C1 segment of cervical spinal cord (tissue), 14 donors: ENCODE results near the gene ATAD3C.
"Not testable (repeated sequence)": the region's sequence is repeated elsewhere in the genome, so short reads cannot be mapped to it uniquely, and the experiment has no call there.

Experiments
- DNase-seq, 14 donors: peaks; one replicate each; lab custom pipeline; 2025; lab: John Stamatoyannopoulos, UW

The ATAD3C gene

DNA sequence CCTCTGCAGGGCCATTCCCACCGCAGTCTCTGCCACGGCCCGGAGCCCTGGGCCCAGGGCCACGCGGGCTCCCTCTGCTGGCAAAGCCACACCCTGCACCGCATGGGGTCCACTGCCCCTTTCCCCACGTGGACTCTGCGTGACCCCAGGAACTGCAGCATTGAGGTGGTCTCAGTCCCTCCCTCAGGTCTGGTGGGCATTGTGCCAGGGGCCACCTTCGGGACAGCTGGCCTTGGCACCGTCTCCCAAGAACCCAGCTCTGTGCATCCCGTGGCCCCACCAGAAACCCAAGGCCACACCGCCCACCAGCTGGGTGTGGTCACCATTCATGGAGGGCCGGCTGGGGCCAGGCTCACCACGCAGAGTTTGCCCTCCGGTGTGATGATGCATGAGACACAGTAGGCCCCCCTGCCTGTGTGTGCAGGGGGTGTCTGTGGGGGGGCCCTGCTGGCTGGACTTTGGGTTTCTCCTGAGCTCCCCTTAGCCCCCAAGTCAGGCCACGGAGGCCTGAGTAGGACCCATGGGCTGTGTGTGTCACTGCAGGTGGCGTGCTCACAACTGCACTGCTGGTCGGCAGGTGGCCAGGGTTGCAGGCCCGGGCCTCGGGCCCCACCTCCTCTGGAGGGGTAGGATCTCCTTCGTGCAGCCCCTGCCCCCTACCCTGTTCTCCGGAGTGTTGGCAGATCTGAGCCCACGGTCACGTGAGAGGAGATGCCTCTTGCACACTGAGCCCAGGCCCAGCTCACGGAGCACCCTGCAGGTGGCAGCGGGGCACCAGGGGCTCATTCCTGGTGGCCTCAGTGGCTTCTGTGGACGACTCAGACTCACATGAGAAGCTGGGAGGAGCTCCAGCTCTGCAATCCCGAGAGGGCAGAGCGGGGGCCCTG lies 8.2 kb upstream of the ATAD3C start:
- peak in 4 of 14 donors; percentile 20 to 53 (median 42) for DNase-seq

DNA sequence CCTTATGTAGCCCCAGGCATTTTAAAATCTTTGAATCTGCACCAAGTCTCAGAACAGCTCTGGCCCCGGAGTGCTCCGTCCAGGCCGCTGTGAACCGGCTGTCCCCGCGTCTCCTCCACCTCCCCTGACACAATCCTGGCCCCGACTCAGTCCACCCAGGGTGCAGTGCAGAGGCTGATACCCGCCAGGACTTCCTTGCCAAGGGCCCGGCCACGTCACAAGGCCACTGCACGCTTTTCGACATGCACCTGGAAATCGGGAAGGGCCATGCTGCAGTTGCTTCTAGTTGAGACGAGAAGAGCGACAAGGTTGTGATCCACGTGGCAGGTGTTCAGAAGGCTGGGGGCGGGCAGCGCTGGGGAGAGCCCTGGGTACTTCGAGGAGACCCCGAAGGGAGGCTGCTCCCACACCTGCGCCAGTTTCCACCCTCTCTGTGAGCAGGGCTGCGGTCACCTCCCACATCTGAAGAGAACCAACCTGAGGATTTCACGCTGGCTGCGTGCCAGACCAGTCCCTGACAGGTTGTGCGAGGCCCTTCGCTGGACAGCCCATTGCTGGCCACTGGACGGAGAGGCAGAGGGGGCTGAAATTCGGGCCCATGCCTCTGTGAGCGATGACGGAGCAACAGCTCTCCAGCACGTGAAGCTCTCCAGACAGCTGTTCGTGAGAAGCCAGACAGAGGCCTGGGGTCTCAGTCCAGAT lies 7.3 kb upstream of the ATAD3C start:
- no peak for DNase-seq

DNA sequence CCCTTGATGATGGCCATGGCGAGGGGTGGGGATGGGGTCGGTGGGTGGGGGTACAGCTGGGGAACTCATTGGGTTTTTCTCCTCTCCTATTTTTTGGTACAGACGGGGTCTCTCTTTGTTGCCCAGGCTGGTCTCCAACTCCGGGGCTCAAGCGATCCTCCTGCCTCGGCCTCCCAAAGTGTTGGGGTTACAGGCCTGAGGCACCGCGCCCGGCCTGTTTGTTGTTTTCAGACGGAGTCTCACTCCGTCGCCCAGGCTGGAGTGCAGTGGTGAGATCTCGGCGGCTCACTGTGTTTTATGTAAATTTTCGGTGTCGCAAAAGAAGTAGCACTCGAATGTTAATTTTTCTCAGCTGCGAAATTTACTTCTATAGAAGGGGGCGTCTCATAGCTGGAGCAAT lies 2.9 kb upstream of the ATAD3C start:
- DNase-seq = not testable (repeated sequence)

DNA sequence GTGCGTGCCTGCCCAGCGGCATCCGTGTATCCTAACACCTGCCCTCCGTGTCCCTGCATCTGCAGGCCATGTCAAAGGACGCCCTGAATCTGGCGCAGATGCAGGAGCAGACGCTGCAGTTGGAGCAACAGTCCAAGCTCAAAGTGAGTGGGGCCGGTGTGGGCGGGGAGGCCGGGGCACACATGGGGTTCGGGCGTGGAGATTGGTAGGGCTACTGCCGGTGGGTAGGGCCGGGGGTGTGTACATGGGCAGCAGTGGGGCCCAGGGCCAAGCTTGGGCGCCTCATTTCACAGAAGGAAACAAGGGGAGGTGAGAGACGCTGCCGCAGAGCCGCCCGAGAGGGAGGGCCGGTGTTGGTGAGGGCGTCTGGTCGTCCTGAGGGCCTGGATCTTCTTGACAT lies 1.1 kb downstream of the ATAD3C start:
- DNase-seq = not testable (repeated sequence)

DNA sequence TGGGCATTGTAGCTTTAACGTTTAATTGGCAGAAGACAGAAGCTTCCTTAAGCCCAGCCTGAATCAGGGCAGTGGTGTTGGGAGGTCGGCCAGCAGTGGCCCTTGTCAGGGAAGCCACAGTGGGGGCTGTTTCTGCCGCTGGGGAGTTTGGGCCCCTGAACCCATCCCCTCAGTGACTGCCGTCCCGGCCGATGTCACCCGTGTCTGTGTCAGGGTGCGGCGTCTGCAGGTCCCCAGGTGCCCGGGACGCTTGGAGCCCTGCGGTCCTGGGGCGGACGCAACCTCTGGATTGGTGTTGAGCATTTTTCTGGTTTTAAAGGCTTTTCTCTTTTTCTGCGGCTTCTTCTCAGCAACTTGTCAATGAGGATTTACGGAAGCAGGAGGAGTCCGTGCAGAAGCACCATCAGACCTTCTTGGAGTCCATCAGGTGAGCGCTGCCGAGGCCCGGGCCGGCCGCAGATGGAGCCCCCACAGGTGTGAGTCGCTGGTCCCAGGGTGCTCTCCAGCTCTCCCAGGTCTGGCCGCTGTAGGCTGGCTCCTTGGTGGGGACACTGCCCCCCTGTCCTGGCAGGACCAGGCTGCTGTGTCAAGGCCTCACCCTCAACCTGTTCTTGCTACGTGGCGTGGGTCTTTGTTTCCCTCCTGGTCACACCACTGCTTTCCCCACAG lies 2.3 kb downstream of the ATAD3C start:
- no peak for DNase-seq

DNA sequence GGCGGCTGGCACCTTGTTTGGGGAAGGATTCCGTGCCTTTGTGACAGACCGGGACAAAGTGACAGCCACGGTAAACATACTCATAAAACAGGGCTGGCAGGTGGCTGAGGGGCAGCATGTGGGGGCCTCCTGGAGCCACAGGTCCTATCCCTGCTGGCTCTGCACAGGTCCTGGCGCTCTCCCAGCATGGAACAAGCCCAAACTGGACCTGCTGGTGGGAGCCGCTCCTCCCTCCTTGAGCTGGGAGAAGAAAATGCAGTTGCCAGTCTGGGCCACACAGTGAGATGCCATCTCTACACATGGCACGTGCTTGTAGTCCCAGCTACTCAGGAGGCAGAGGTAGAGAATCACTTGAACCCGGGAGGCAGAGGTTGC lies 2.9 kb downstream of the ATAD3C start:
- not testable (repeated sequence) for DNase-seq

DNA sequence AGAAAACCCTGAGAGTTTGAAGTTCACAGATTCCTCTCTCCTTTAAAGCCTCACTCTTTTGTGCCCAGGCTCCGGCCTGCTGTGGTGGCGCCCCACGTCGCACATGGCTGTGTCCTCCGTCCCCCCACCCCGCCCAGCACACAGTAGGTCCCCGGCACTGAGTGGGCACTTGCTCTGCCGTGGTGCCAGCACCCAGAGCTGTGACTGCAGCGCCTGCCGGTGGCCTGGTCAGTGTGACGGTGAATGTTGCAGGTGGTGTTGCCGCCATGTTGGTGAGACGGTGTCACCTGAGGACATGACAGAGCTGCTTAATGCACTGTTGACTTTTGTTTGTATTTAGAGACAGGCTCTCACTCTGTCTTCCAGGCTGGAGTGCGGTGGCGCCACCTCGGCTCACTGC lies 3.4 kb downstream of the ATAD3C start:
- DNase-seq = no peak

DNA sequence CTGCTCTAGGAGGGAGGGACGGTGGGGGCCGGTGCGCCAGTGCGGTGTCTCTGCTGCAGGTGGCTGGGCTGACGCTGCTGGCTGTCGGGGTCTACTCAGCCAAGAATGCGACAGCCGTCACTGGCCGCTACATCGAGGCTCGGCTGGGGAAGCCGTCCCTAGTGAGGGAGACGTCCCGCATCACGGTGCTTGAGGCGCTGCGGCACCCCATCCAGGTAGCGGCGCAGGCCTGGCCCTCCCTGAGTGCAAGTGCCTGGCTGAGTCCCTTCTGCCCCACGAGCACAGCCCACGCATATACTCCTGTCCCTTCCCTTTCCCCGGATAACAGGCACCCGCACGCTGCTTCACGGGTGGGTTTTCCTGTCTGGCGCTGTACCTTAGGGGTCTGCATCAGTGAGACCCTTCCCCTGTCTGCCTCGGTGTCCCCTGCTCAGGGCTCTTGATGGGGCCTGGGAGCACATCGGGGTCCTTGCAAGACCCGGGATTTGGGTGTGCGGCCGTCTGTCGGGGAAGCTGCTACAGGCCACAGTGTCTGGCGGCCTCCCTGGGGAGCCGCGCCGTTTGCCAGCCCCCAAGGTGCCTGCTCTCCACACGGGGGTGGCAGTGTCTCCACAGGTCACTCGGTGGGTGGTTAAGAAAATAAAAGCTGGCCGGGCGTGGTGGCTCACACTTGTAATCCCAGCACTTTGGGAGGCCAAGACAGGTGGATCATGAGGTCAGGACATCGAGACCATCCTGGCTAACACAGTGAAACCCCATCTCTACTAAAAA lies 5.0 kb downstream of the ATAD3C start:
- not testable (repeated sequence) for DNase-seq

DNA sequence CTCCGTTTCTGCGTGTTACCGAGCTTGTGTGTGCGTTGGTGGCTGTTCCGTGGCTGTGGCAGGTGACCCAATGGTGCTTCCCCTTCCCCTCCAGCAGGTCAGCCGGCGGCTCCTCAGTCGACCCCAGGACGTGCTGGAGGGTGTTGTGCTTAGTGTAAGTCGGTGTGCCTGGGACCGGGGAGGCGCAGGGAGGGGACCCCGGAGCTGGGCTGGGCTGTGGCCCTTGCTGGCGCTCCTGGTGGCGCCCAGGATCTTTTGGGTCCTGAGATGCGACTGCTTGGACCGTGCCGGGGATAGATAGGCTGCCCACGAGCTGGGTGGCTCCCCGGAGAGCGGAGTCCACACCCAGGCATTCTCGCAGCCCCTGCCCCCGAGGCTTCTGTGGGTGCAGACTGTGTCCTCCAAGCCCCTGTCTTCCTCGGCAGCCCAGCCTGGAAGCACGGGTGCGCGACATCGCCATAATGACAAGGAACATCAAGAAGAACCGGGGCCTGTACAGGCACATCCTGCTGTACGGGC lies 5.9 kb downstream of the ATAD3C start:
- DNase-seq = no peak

DNA sequence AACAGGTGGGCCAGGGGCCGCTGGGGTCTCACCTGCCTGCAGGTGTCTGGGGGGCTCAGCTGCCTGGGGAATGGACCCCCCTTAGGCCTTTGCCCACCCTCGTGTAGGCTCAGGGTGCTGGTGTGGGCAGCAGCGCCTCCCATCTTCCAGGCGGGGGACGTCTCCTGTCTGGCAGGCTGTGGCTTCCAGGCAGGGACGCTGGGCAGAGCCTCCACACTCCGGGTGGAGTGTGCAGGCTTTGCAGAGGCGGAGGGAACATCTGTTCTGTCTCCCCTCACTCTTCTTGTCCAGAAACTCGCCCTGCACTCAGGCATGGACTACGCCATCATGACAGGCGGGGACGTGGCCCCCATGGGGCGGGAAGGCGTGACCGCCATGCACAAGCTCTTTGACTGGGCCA lies 6.4 kb downstream of the ATAD3C start:
- DNase-seq = not testable (repeated sequence)

DNA sequence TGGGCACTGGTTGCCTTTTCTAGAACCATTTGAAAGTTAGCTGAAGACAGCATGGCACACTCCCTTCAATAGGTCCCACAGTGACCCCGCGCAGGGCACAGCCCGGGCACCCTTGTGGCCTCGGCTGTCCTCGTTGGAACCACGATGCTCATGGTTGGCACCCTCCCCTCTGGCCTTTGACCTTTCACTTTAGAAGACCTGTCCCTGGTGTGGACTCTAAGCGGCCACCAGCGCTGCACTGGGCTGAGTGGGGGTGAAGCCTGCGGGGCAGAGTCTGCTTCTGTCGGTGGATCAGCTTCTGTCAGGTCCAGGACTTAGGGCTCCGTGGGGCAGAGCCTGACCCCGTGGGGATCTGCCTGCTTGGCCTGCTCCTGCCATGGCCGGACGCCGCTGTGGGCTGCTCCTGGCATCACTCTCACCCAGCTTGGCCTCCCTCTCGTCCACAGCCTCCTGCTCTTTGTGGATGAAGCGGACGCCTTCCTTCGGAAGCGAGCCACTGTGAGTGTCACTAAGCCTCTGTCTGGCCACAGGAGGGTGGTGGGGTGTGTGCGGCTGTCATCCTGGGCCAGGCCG lies 7.3 kb downstream of the ATAD3C start:
- DNase-seq = not testable (repeated sequence)

DNA sequence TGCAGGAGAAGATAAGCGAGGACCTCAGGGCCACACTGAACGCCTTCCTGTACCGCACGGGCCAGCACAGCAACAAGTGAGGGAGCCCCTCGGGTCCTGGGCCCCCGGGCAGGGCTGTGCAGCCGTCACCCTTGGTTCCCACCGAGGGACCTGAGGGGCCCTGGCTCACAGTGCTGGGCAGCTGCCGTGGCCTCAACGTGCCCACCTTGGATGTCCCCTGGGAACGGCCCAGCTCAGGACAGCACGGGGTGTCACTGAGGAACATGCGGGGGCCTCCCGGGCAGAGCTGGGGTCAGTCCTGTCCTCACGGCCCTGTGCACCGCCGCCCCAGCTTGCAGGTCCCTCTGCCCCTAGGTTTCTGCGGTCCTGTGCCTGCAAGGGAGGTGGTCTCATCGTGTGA lies 9.7 kb downstream of the ATAD3C start:
- DNase-seq = not testable (repeated sequence)

DNA sequence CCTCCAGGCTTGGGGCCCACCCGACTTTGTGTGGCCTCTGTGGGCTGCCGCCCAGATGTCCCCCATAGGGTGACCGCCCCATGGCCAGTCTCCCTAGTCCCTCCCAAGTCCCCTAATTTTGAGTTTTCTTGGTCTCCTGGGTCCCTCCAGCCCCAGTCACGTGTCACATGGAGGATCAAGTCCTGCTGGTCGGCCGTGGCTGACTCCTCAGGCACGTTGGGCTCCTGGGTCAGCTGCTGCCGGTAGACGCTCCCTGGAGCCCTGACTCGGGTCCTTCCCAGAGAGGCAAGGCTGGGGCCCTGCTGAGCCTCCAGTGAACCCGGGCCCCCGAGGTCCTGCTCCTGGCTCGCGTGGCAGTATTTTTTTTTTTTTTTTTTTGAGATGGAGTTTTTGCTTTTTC lies 10.2 kb downstream of the ATAD3C start:
- DNase-seq = not testable (repeated sequence)

DNA sequence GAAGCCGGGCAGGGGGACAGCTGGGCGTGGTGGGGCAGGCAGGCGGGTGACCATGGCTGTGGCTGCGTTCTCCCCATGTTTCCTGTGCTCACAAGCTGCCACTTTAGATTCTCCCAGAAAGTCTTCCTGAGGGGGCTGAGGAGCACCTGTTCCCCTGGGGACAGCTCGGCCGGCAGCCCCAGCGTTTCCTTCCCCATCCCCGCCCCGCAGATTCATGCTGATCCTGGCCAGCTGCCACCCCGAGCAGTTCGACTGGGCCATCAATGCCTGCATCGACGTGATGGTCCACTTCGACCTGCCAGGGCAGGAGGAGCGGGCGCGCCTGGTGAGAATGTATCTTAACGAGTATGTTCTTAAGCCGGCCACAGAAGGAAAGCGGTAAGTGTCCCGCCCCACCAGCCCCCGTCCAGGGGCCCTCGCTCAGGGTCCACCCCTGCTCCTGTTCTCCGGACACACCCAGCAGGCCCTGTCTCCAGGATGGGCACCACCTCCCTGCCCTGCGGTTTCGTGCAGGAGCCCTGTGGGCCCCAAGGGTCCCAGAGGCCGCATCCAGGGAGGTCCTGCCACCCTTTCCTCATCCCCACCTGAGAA lies 11.1 kb downstream of the ATAD3C start:
- DNase-seq = no peak

DNA sequence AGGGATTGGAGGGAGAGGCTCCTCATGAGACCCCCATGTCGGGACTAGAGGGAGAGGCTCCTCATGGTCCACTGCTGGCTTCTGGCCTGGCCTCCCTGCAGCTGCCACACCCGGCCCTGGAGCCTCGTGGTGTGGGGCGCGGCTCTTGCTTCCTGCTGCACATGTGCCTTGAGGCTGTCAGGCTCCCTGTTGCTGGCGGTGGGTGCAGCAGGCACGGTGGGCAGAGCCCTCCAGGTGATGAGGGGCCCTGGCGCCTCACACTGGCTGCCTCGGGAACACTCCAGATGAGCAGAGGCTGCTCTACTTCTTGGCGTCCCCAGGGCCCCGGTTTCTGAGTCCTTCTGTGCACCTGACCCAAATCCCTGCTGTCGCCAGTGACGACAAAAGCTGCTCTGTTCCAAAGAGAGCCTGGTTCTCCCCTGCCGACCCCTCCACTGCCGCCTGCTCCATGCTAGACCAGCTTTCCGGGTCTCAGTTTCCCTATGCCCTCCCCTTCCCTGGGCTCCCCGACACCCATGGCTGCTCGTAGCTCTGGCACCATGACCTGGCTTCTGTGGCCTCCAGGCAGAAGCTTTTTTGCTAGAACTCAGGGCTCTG lies 12.3 kb downstream of the ATAD3C start:
- no peak for DNase-seq

DNA sequence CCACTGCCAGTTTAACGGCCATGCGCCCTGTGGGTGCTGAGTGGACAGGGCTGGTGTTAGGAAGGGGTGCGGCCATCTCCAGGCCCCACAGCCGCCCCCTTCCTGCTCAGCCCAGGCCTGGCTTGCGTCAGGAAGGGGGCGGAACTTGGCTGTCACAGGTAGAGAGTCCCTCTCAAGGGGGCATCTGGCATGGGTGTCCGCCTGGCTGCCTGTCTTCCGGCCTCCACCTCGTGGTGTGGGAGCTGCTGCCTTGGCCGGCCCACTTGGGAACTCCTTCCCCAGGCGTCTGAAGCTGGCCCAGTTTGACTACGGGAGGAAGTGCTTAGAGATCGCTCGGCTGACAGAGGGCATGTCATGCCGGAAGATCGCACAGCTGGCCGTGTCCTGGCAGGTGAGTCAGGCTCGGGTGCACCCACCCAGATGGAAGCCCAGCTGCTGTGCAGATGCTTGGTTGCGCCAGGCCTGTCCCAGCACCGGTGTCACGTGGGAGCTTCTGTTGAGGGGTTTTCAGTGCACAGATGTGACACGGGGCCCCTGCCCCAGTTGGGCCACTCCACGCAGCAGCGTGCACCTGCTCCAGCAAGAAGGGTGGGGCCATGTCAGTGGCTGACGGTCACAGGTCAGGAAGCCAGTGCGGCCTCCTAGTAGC lies 13.0 kb downstream of the ATAD3C start:
- no peak for DNase-seq

DNA sequence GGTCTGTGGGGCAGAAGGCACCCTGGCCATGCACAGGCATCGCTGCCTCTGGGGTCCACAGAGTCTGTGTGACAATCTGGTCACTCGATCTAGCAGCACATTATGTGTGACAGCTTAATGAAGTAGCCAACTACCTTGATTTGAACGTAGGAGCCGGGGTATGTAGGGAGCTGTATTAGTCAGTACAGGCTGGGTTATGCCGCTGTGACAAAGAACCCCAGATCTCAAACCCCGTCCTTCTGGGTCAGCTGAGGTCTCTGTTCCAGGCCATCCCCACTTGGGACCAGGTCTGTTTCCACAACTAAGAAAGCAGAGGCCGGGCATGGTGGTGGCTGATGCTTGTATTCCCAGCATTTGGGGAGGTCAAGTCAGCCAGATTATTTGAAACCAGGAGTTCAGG lies 13.8 kb downstream of the ATAD3C start:
- no peak for DNase-seq

DNA sequence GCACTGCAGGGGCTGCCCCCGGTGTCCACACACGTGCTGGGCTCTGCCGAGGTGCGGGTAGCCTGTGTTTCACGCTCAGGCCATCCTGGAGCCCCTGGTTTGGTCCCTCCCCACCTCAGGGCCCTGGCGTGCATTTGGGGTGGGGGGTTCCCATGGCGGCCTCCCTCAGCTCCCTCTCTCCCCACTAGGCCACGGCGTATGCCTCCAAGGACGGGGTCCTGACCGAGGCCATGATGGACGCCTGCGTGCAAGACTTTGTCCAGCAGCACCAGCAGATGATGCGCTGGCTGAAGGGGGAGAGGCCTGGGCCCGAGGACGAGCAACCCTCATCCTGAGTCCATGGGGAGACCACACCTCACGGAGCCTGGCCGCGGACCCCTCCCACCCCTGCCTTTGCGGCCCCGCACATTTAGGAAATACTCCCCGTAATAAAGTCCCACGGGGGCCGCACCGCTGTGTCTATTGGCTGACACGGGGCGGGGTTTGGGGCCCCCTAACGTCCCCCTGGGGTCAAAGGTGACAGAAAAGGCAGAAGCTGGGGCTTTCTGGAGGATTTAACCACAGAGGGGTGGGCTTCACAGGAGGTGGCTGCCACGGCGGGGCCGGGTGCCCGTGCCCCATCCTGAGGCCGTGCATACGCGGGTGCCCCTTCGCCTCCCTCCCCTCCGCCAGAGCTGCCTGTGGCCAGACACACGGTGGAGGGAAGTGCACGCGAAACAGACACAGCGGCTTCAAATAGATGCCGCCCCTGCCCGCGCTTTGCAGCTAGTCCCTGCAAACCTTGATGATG lies 18.9 kb downstream of the ATAD3C start:
- DNase-seq = not testable (repeated sequence)
